IMR-90 (cell line): ENCODE measurements around the gene MSI2. TPM values are rescaled to one million over a fixed set of nuclear protein-coding genes. Genes with fewer than 3 reads are reported as not detected.

Source experiments
- ATAC-seq: fragments of 200-7000 bp; cut with Tn5 transposase; 2 replicates; pipeline ENCODE4 v1.9.1; 2020; ENCODE audit warnings: low read depth, mild to moderate bottlenecking, moderate library complexity
- BruUV-seq: library from RNA; stranded (reverse); fragments of 400-500 nt; replicated peaks from 2 replicates; lab custom pipeline; 2021; lab: Mats Ljungman, UMichigan
- CTCF ChIA-PET: fragments of 300-600 bp; formaldehyde crosslinking; extraction: SDS; loops from one replicate; lab custom pipeline; 2021; ENCODE audit warnings: antibody characterized with exemption; lab: Yijun Ruan, JAX
- POLR2A ChIA-PET: fragments of 300-600 bp; sonication (Branson Sonifier 250); formaldehyde crosslinking; loops from one replicate; lab custom pipeline; 2022; ENCODE audit warnings: antibody characterized with exemption; ENCODE audit not compliant: unreplicated experiment; lab: Charles Lee
- DNase-seq: peaks from one replicate; pipeline ENCODE4 v3.0.0; 2013
- H2AFZ ChIP-seq: replicated peaks from 2 replicates; pipeline ENCODE3; 2013; ENCODE audit warnings: low read length, mild to moderate bottlenecking; ENCODE audit not compliant: poor library complexity
- H2AK5ac ChIP-seq: 2 replicates; pipeline ENCODE4 v1.6.1; 2013; ENCODE audit warnings: low read depth, low read length, inconsistent platforms
- H2AK9ac ChIP-seq: replicated peaks from 2 replicates; pipeline ENCODE3; 2013; ENCODE audit warnings: mild to moderate bottlenecking, low read depth, low read length, moderate library complexity; ENCODE audit not compliant: poor library complexity
- H2BK120ac ChIP-seq: 2 replicates; pipeline ENCODE4 v1.6.1; 2013; ENCODE audit warnings: low read depth, low read length, inconsistent platforms
- H2BK15ac ChIP-seq: 3 replicates; pipeline ENCODE4 v1.6.1; 2013; ENCODE audit warnings: low read depth, low read length, inconsistent platforms
- H2BK20ac ChIP-seq: 2 replicates; pipeline ENCODE4 v1.6.1; 2013; ENCODE audit warnings: low read depth, mild to moderate bottlenecking, inconsistent platforms, low read length, moderate library complexity
- H2BK5ac ChIP-seq: 2 replicates; pipeline ENCODE4 v1.6.1; 2013; ENCODE audit warnings: mild to moderate bottlenecking, low read depth, low read length, inconsistent platforms; ENCODE audit not compliant: poor library complexity, severe bottlenecking
- H3K14ac ChIP-seq: replicated peaks from 2 replicates; pipeline ENCODE4 v1.6.1; 2013; ENCODE audit warnings: low read depth, low read length, inconsistent platforms
- H3K18ac ChIP-seq: 2 replicates; pipeline ENCODE4 v1.6.1; 2013; ENCODE audit warnings: low read depth, low read length, control low read depth
- H3K23ac ChIP-seq: 2 replicates; pipeline ENCODE4 v1.6.1; 2013; ENCODE audit warnings: low read depth, low read length, inconsistent platforms
- H3K27ac ChIP-seq: 2 replicates; pipeline ENCODE4 v1.5.1; 2013; ENCODE audit warnings: mild to moderate bottlenecking, control low read depth, low read length; ENCODE audit not compliant: insufficient read depth
- H3K27me3 ChIP-seq: 2 replicates; pipeline ENCODE4 v1.6.1; 2013; ENCODE audit warnings: low read length; ENCODE audit not compliant: control insufficient read depth, insufficient read depth
- H3K36me3 ChIP-seq: 2 replicates; pipeline ENCODE4 v1.6.1; 2013; ENCODE audit warnings: low read length, mixed read lengths; ENCODE audit not compliant: control insufficient read depth, insufficient read depth
- H3K4ac ChIP-seq: 2 replicates; pipeline ENCODE4 v1.6.1; 2013; ENCODE audit warnings: low read depth, low read length, inconsistent platforms
- H3K4me1 ChIP-seq: 2 replicates; pipeline ENCODE4 v1.6.1; 2013; ENCODE audit warnings: low read length, mixed read lengths; ENCODE audit not compliant: control insufficient read depth, insufficient read depth
- H3K4me2 ChIP-seq: 2 replicates; pipeline ENCODE4 v1.6.1; 2013; ENCODE audit warnings: low read depth, mild to moderate bottlenecking, control low read depth, low read length, moderate library complexity
- H3K4me3 ChIP-seq: 2 replicates; pipeline ENCODE4 v1.5.1; 2013; ENCODE audit warnings: low read depth, mild to moderate bottlenecking, control low read depth, low read length, moderate library complexity; ENCODE audit not compliant: insufficient read depth
- H3K56ac ChIP-seq: 2 replicates; pipeline ENCODE4 v1.6.1; 2013; ENCODE audit warnings: low read length, inconsistent platforms; ENCODE audit not compliant: insufficient read depth; ENCODE audit errors: extremely low read depth
- H3K79me1 ChIP-seq, 2 experiments: 2 replicates each; pipeline ENCODE4 v1.6.1; 2013; ENCODE audit warnings: low read length in 2 of 2, inconsistent platforms in 1 of 2, low read depth in 1 of 2
- H3K9ac ChIP-seq: 2 replicates; pipeline ENCODE4 v1.6.1; 2013; ENCODE audit warnings: low read depth, low read length, control low read depth
- H3K9me1 ChIP-seq: 2 replicates; pipeline ENCODE4 v1.6.1; 2013; ENCODE audit warnings: low read length, inconsistent platforms; ENCODE audit not compliant: insufficient read depth
- H3K9me3 ChIP-seq: 2 replicates; pipeline ENCODE4 v1.6.1; 2013; ENCODE audit warnings: low read length; ENCODE audit not compliant: control insufficient read depth, insufficient read depth
- H4K20me1 ChIP-seq: 2 replicates; pipeline ENCODE4 v1.6.1; 2013; ENCODE audit warnings: low read length, inconsistent platforms; ENCODE audit not compliant: insufficient read depth
- H4K5ac ChIP-seq: 2 replicates; pipeline ENCODE4 v1.6.1; 2013; ENCODE audit warnings: mild to moderate bottlenecking, low read depth, low read length, control low read depth
- H4K8ac ChIP-seq, 2 experiments: 2 replicates each; pipeline ENCODE4 v1.6.1; 2013; ENCODE audit warnings: low read depth in 2 of 2, low read length in 2 of 2, control low read depth in 1 of 2, inconsistent platforms in 1 of 2
- H4K91ac ChIP-seq: 2 replicates; pipeline ENCODE4 v1.6.1; 2013; ENCODE audit warnings: low read depth, low read length, inconsistent platforms; ENCODE audit not compliant: insufficient read depth
- BHLHE40 ChIP-seq: fragments of 150-350 bp; IDR thresholded peaks from 2 replicates; pipeline ENCODE4 v1.6.1; 2016; ENCODE audit warnings: mild to moderate bottlenecking, low read depth, low read length
- CHD1 ChIP-seq: IDR thresholded peaks from 2 replicates; pipeline ENCODE4 v1.6.1; 2012; ENCODE audit warnings: low read depth, low read length, improper control_type of control experiment
- RFX5 ChIP-seq: IDR thresholded peaks from 2 replicates; pipeline ENCODE4 v1.8.0; 2012; ENCODE audit warnings: low read depth, mild to moderate bottlenecking, low read length, moderate library complexity
- WGBS, 2 experiments: methylation state at CpG; one replicate each; pipeline versions ENCODE4 v1.1.5 to v1.1.7; 2013; ENCODE audit warnings: missing lambda C conversion rate in 2 of 2; ENCODE audit not compliant: insufficient read length in 1 of 2; ENCODE audit errors: extremely low coverage in 2 of 2; 5-methylcytosine and 5-hydroxymethylcytosine counted together
- dilution Hi-C: fragments of 300-500 bp; cut with HindIII; formaldehyde crosslinking; loops from one replicate; pipeline ENCODE4 v1.14.3; 2018; ENCODE audit warnings: low sequenced_read_pairs; ENCODE audit not compliant: unreplicated experiment
- in situ Hi-C: fragments of 300-500 bp; cut with MboI; formaldehyde crosslinking; loops from 3 replicates; pipeline ENCODE4 v1.14.3; 2019; ENCODE audit warnings: low sequenced_read_pairs, inconsistent platforms, mixed read lengths
- intact Hi-C: fragments of 100-400 bp; cut with micrococcal nuclease; formaldehyde crosslinking; loops from 2 replicates; pipeline ENCODE4 v1.10.0; 2022
- polyA plus RNA-seq, 3 experiments: library from polyadenylated mRNA; depleted of rRNA; stranded (reverse); fragments of >200 nt; gene quantifications; 2 replicates each; pipeline ENCODE4 v1.2.3, GENCODE V29; 2012; ENCODE audit warnings: low replicate concordance in 1 of 3
- total RNA-seq: library from RNA; depleted of rRNA; stranded (reverse); fragments of >200 nt; gene quantifications from 2 replicates; pipeline ENCODE4 v1.2.3, GENCODE V29; 2012
- TF ChIP-seq, protein P1 (sequence below): fragments of 150-350 bp; IDR thresholded peaks from 2 replicates; pipeline ENCODE4 v1.6.1; 2017; ENCODE audit warnings: mild to moderate bottlenecking, antibody characterized with exemption, low read length, low read depth

MSI2 gene
- total and polyA plus RNA-seq, 2 of the 4 experiments (the other 2 are of a cell fraction): 13.0 to 16.0 TPM

DNA sequence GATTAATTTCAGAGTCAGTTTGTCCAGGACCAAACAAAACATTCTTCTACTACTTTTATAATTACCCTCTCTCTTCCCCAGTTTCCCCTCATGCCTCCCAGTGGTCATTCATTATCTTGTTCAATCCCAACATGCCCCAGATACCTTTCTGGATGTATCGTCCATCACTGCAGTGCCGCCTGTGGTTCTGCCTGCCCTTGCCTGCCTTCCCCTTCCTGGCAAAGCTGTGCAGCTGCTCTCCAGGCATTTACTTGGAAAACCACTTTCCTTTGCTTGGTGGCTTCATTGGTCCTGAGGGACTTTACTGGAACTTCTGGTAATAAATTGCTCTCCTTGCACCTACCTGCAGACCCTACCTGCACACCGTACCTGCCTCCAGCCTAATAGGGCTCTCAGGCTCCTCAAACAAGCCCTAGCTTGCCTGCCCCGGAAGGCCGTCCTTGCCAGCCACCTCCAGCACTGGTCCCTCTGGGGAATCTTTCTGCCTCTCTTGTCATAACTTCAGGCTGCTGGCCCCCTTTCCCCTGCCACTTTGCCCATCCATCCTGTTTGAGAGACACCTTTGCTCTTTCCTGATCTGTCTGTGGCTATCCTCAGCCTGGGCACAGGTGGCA, 19.5 kb upstream of the MSI2 start:
- in situ Hi-C loops: loop anchor here (10.0 to 25.0 kb wide), 2 partner anchors 508 to 876 kb away; partner anchors contain the start of gene CCDC182
- CTCF ChIA-PET: interaction anchor here (0.6 kb wide), 1 partner anchor 34 kb away, joined by 4 read pairs; no protein-coding TSS in a partner anchor
- no peaks in the 10 kb centered on the region for H4K20me1 ChIP-seq

More for the DNA sequence above, 19.5 kb upstream of the MSI2 start:
- no peaks in the 10 kb centered on the region for H3K79me1 ChIP-seq
- no peak overlapping the region for H2AK5ac ChIP-seq
- no peak overlapping the region for H2BK20ac ChIP-seq
- intact Hi-C loops (no loop called here), dilution Hi-C loops (no loop called here)
- no peak for DNase-seq
- H4K8ac ChIP-seq: no peak overlapping the region
- no peak overlapping the region for H3K9ac ChIP-seq
- H2BK5ac ChIP-seq: no peak overlapping the region
- no peak overlapping the region for H3K4ac ChIP-seq
- H3K56ac ChIP-seq: no peak overlapping the region
- H2AFZ ChIP-seq: no peak overlapping the region
- ATAC-seq: no peak
- H2BK120ac ChIP-seq: no peak overlapping the region
- no peak overlapping the region for H3K18ac ChIP-seq
- H2BK15ac ChIP-seq: no peak overlapping the region
- H3K36me3 ChIP-seq: no peaks in the 10 kb centered on the region
- BruUV-seq: no TSS peak
- TF ChIP-seq BHLHE40 (no peak), CHD1 (no peak), RFX5 (no peak)
- TF ChIP-seq, protein P1, sequence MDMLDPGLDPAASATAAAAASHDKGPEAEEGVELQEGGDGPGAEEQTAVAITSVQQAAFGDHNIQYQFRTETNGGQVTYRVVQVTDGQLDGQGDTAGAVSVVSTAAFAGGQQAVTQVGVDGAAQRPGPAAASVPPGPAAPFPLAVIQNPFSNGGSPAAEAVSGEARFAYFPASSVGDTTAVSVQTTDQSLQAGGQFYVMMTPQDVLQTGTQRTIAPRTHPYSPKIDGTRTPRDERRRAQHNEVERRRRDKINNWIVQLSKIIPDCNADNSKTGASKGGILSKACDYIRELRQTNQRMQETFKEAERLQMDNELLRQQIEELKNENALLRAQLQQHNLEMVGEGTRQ: no peak
- no peak overlapping the region for H4K91ac ChIP-seq
- no peaks in the 10 kb centered on the region for H3K9me3 ChIP-seq
- no peak overlapping the region for H3K27ac ChIP-seq
- no peak overlapping the region for H2AK9ac ChIP-seq
- no peak overlapping the region for H3K14ac ChIP-seq
- POLR2A ChIA-PET: no interaction called here
- no peak overlapping the region for H3K23ac ChIP-seq
- no peaks in the 10 kb centered on the region for H3K4me1 ChIP-seq
- H3K4me3 ChIP-seq: no peak overlapping the region
- WGBS, 2 experiments: 88% methylated on average over 4 of the region's 5 CpGs; no CpG with 5 or more reads in 1 of the 2 experiments
- H3K27me3 ChIP-seq: peaks cover 23% of the 10 kb centered on the region
- H3K9me1 ChIP-seq: no peaks in the 10 kb centered on the region
- no peak overlapping the region for H3K4me2 ChIP-seq
- H4K5ac ChIP-seq: no peak overlapping the region
